Fibroblast of skin of back (primary cell): ENCODE measurements around the gene KAZN.

Experiments used
- DNase-seq: peaks from one replicate; pipeline ENCODE4 v3.0.0-alpha.2; 2013

Gene KAZN

GRCh38 chr1:15043934-15044333 is 445.4 kb downstream of the KAZN start:
- DNase-seq, result no peak

GRCh38 chr1:15045123-15045522 is 446.6 kb downstream of the KAZN start:
- no peak for DNase-seq

DNA sequence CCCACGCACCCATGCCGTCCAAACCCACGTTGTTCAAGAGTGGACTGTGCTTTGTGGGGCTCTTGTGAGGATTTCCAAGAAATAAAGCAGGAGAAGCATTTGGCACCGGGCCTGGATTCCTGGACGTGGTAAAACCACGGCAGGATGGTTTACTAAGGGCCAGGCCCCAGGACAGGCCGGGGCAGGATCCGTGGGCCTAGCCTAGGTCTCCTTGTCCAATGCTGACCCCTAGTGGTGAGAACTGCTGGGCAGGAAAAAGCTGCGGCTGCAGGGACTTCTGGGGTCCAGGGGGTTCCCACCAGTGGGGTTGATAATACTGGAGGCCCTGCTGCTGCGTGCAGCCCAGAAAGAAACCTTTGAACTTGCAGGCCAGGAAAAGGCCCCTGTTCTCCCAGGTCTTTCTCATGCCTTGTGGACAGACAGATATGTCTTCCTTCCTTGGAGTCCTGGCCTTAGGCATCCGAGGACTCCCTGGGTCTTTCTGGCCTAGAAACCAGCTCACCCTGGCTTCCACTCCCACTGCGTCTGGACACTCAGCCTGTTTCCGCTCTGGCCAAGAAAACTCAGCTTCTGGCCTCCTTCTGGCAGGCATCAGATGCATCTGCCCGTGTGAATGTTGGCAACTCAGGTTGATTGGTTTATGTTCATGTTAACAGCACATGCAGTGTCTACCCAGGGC is 448.1 kb downstream of the KAZN start:
- DNase-seq, result peak; percentile 68

DNA sequence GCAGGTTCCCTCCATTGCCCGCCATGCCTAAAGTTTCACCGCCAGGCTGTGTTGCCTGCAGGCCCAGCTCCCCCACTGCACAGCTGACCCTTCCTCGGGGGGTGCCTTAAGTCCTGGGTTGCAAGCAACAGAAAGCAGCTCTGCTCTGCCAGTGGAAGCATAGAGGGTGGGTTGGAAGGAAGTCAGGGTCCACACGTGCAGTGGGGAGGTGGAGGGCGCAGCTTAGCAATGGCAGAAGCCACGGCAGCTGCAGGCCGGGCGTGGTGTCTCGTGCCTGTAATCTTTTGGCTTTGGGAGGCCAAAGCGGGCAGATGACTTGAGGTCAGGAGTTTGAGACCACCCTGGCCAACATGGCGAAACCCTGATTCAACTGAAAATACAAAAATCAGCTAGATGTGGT is 448.8 kb downstream of the KAZN start:
- no peak for DNase-seq

- no peak for DNase-seq
Measured at GRCh38 chr1:15048437-15048980, 450.0 kb downstream of the KAZN start.

- DNase-seq, result no peak
Measured at GRCh38 chr1:15049067-15049466, 450.6 kb downstream of the KAZN start.

DNA sequence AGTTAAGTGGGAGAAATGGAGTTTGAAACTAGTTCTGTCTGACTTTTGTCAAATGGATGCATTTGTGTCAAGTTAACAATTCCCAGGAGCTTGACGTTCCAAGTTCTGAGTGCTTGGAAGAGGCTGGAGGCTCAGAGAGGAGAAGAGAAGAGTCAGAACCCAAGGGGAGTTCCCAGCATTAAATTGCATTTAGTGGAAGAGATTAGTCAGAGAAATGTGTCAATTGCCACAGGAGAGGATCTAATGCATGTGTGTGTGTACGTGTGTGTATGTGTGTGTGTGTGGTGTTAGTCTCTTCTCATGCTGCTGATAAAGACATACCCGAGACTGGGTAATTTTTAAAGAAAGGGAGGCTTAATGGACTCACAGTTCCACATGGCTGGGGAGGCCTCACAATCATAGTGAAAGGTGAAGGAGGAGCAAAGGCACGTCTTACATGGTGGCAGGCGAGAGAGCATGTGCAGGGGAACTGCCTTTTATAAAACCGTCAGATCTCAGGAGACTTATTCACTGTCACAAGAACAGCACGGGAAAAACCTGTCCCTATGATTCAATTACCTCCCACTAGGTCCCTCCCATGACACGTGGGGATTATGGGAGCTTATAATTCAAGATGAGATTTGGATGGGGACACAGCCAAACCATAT is 453.5 kb downstream of the KAZN start:
- no peak for DNase-seq

- DNase-seq, result no peak
Measured at GRCh38 chr1:15053153-15053552, 454.7 kb downstream of the KAZN start.

- no peak for DNase-seq
Measured at GRCh38 chr1:15055736-15056415, 457.4 kb downstream of the KAZN start.

DNA sequence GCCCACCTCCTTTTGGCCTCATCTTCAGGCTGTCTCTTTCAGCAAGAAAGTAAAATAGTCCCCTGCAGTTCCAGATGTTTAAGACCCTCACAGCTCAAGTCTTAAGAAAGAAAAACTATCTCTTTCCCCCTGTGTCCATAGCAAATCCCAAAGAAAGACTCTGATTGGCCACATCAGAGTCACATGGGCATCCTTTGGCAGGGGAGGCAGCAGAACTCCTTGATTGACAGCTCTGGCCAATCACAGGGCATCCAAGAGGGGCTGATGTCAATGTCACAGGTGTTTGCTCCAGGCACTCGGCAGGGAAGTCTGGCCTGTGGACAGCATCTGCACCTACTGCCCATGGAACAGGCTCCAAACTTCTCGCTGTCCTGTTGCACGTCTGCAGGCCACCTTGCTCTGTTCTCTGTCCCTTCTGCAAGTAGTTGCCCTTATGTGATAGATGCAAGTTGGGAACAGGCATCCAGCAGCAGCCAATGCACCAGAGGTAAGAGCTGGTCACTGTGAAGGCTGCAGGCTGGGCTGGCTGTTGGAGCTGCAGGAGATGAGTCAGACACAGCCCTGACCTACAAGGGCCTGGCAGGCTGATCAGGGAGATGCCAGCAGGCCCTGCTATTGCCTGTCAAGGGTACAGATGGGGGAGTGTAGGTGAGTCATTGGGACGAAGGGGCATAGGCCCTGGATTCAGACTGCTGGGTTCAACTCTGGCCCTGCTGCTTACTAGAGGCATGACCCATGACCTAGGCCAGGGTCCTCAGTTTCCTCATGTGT is 458.2 kb downstream of the KAZN start:
- peak; percentile 8 for DNase-seq

DNA sequence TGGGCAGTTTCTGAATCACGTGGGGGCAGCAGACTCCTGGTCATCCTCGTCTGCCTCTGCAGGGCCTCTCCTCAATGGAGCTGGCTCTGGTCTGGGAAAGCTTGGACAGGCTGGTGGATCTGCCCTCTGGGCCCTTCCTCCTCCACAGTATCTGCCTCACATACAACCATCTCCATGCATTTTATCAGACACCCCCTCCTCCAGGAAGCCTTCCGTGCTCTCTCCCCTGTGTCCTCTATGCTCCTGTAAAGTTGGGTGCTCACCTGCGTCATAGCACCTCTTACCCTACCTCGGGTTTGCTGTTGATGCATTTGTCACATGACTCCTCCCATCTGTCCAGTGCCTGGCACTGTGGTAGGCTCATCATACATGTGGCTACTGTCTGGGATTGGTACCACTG is 459.3 kb downstream of the KAZN start:
- no peak for DNase-seq

- DNase-seq, result no peak
Measured at GRCh38 chr1:15058261-15058660, 459.8 kb downstream of the KAZN start.

DNA sequence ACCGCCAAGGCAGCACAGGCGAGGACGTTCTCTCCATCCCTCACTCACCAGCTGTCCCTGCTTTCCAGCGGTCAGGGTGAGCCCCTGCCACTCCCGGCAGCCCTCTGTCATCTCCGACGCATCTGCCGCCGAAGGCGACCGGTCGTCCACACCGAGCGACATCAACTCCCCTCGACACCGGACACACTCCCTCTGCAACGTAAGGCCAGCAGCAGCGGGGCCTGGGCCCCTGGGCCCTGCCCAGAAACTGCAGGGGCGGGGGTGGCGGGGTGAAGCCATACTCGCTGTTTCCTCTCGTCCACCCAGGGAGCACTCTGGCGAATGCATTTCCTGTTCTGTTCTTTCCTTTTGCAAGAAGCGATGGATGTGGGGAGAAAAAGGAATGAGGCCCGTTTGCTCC is 461.6 kb downstream of the KAZN start:
- DNase-seq, result no peak

GRCh38 chr1:15062479-15063099 is 464.1 kb downstream of the KAZN start:
- DNase-seq, result no peak

GRCh38 chr1:15063346-15063745 is 464.9 kb downstream of the KAZN start:
- DNase-seq, result no peak

GRCh38 chr1:15063783-15064182 is 465.3 kb downstream of the KAZN start:
- DNase-seq, result no peak

GRCh38 chr1:15064217-15064929 is 465.9 kb downstream of the KAZN start:
- no peak for DNase-seq

DNA sequence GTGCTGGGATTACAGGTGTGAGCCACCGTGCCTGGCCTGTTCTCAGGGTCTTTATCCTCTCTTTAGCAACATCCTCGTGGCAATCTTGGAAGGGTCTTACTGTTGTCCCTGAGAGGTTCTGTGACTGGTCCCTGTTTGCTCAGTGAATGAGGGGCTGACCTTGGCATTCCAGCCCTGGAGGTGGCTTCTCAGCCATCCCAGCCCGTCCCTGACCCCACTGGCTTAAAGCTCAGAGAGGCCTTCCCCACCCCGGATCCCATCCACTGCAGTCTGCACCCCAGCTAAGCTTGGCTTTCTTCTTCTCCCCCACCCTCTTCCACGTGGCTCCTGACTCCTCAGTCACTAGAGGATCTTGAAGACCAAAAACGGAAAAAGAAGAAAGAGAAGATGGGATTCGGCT is 466.8 kb downstream of the KAZN start:
- DNase-seq, result no peak

- no peak for DNase-seq
Measured at GRCh38 chr1:15065736-15066135, 467.3 kb downstream of the KAZN start.

DNA sequence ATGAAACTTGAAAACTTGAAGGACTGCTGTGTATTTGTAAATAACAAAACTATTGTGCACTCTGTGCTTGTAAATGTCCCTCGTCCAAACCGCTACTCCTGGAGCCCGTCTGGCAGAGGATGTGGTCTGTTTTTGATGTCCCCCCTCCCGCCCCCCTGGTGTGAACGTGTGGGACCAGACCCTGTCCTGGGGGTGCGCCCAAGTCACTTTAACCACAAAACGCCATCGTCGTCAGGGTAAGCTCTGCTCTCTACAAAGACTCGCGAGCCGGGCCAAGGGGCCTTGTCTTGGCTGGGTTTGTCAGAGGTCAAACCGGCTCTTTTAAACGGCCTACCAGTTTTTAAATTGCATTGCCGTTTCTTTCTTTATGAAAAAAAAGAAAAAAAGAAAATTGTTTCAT is 467.7 kb downstream of the KAZN start:
- DNase-seq, result no peak

DNA sequence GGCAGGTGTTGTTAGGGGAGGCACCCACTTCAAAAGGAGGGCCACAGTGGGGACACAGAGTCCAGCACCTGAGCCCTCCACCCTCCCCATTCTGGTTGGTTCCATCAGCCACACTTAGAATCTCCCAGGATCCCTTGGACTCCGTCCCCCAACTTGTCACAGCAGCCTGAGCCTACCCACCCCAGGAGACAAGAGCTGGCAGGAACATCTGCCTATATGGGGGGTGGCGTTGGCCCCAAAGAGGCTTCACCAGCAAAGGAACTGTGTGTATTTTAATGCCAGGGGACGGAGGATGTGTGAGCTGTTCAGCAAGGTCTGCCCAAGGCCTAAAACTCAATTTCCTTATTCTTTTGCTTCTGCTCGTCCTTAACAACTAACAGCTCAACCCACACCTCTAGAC is 468.7 kb downstream of the KAZN start:
- no peak for DNase-seq

GRCh38 chr1:15068152-15068551 is 469.7 kb downstream of the KAZN start:
- no peak for DNase-seq
